Smooth muscle cell (in vitro differentiated cells): ENCODE data around the gene ATG9B. TPM values are rescaled to one million over a fixed set of nuclear protein-coding genes. Genes with fewer than 3 reads are reported as not detected.
A peak's percentile ranks its signal among the peaks of the same experiment; 100 is the strongest.

Source experiments
- DNase-seq: peaks from one replicate; lab custom pipeline; 2025; ENCODE audit not compliant: unreplicated experiment; lab: John Stamatoyannopoulos, UW
- H2AFZ ChIP-seq: fragments of 200-600 bp; sonication (generic); 2 replicates; pipeline ENCODE4 v1.6.0; 2016; ENCODE audit warnings: antibody characterized with exemption, low read depth, mild to moderate bottlenecking
- H3F3A ChIP-seq: fragments of 200-600 bp; sonication (generic); 2 replicates; pipeline ENCODE4 v1.6.0; 2017; ENCODE audit warnings: antibody characterized with exemption, low read depth
- H3K27ac ChIP-seq: fragments of 200-600 bp; sonication (generic); 2 replicates; pipeline ENCODE4 v1.5.1; 2016; ENCODE audit warnings: low read depth, mild to moderate bottlenecking
- H3K27me3 ChIP-seq: fragments of 200-600 bp; sonication (generic); 2 replicates; pipeline ENCODE4 v1.6.1; 2016; ENCODE audit warnings: low read depth, mild to moderate bottlenecking
- H3K36me3 ChIP-seq: fragments of 200-600 bp; sonication (generic); 2 replicates; pipeline ENCODE4 v1.5.1; 2016; ENCODE audit warnings: low read depth
- H3K4me1 ChIP-seq: fragments of 200-600 bp; sonication (generic); 2 replicates; pipeline ENCODE4 v1.5.1; 2016; ENCODE audit warnings: low read depth
- H3K4me2 ChIP-seq: fragments of 200-600 bp; sonication (generic); 2 replicates; pipeline ENCODE4 v1.6.0; 2016; ENCODE audit warnings: mild to moderate bottlenecking
- H3K4me3 ChIP-seq: fragments of 200-600 bp; sonication (generic); 2 replicates; pipeline ENCODE4 v1.5.1; 2016; ENCODE audit warnings: mild to moderate bottlenecking
- H3K79me2 ChIP-seq: fragments of 200-600 bp; sonication (generic); 2 replicates; pipeline ENCODE4 v1.6.0; 2016; ENCODE audit warnings: low read depth, mild to moderate bottlenecking
- H3K9ac ChIP-seq: fragments of 200-600 bp; sonication (generic); 2 replicates; pipeline ENCODE4 v1.6.0; 2016; ENCODE audit warnings: low read depth
- H3K9me3 ChIP-seq: fragments of 200-600 bp; sonication (generic); replicated peaks from 2 replicates; pipeline ENCODE4 v1.5.1; 2016; ENCODE audit warnings: low read depth
- H4K20me1 ChIP-seq: fragments of 200-600 bp; sonication (generic); 2 replicates; pipeline ENCODE4 v1.6.0; 2016; ENCODE audit warnings: low read depth
- WGBS: methylation state at CpG from one replicate; pipeline ENCODE4 v1.1.7; 2016; ENCODE audit warnings: low lambda C conversion rate; 5-methylcytosine and 5-hydroxymethylcytosine counted together
- polyA plus RNA-seq: library from polyadenylated mRNA; unstranded; fragments of >200 nt; fragmentation: Nextera tagmentation; extraction: Ambion mirVana; gene quantifications from 2 replicates; pipeline ENCODE4 v1.2.1, GENCODE V29; 2016
- total RNA-seq: library from RNA; depleted of rRNA; stranded (reverse); fragments of >200 nt; gene quantifications from 2 replicates; pipeline ENCODE4 v1.2.3, GENCODE V29; 2014
- TF ChIP-seq, protein P1 (sequence below): fragments of 200-600 bp; sonication (generic); IDR thresholded peaks from 2 replicates; pipeline ENCODE4 v1.5.1; 2017; ENCODE audit warnings: borderline replicate concordance, mild to moderate bottlenecking, antibody characterized with exemption; ENCODE audit not compliant: insufficient read depth, poor library complexity, severe bottlenecking

The ATG9B gene
- total and polyA plus RNA-seq, 2 experiments from 2014 or later: 2.6 to 6.5 TPM

DNA sequence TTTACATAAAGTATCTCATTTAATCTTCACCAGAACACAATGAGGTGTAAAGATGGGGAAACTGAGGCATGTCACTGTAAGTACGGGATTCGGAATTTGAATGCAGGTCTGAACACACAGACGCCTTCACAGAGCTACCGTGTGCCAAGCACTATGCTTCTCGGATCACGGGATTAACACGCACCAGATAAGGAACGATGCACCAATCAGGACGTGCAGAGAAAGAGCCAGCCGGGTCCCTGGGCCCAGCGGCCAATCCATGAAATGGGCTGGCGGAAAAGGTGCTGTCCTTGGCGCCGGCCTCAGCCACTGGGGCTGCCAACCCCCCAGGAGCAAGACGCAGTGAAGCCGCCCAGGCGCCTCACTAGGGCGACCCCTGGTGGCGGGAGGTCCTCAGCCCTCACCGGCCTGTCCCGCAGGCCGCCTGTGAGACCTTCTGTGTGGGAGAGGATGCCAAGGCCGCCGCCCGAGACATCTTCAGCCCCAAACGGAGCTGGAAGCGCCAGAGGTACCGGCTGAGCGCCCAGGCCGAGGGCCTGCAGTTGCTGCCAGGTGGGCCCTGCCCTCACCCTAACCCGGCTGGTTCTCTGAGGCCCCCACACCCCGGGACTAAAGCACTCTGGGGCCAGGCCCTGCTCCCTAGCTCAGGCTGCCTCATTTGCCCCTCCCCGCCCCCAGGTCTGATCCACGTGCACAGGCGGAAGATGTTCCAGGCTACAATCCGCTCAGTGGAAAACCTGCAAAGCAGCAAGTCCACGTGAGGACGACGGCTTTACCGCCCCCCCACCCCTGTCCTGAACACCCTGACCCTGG is 15.6 kb downstream of the ATG9B start:
- H3K9ac ChIP-seq: no peak overlapping the region
- H3K36me3 ChIP-seq: no peaks in the 10 kb centered on the region
- H3K9me3 ChIP-seq: no peaks in the 10 kb centered on the region
- H3K27ac ChIP-seq: no peak overlapping the region
- no peak for DNase-seq
- peaks cover 24% of the 10 kb centered on the region for H3K4me1 ChIP-seq
- H2AFZ ChIP-seq: no peak overlapping the region
- no peaks in the 10 kb centered on the region for H4K20me1 ChIP-seq
- peak overlapping the region; percentile 56 for H3K4me2 ChIP-seq
- no peaks in the 10 kb centered on the region for H3K27me3 ChIP-seq
- TF ChIP-seq, protein P1, sequence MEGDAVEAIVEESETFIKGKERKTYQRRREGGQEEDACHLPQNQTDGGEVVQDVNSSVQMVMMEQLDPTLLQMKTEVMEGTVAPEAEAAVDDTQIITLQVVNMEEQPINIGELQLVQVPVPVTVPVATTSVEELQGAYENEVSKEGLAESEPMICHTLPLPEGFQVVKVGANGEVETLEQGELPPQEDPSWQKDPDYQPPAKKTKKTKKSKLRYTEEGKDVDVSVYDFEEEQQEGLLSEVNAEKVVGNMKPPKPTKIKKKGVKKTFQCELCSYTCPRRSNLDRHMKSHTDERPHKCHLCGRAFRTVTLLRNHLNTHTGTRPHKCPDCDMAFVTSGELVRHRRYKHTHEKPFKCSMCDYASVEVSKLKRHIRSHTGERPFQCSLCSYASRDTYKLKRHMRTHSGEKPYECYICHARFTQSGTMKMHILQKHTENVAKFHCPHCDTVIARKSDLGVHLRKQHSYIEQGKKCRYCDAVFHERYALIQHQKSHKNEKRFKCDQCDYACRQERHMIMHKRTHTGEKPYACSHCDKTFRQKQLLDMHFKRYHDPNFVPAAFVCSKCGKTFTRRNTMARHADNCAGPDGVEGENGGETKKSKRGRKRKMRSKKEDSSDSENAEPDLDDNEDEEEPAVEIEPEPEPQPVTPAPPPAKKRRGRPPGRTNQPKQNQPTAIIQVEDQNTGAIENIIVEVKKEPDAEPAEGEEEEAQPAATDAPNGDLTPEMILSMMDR: peak; percentile 88
- no peaks in the 10 kb centered on the region for H3K79me2 ChIP-seq
- no peak overlapping the region for H3K4me3 ChIP-seq
- 35% methylated on average over 28 of the region's 40 CpGs for WGBS
- peaks cover 6% of the 10 kb centered on the region for H3F3A ChIP-seq

DNA sequence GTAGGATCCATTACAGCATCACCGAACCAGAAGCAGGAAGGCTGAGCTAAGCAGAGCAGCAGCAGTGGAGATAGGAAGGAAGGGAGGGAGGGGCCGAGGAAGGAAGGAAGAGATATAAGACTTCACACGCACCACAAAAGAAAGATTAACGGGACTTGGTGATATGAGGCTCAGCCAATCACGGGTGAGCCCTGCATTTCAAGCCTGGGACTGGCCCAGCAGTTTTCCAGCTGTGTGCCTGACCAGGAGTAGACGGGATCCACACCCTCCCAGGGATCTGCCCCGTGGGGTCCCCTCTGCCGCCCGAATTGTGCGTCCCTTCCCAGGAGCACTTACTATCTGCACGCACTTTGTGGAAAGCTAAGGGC is 16.2 kb downstream of the ATG9B start:
- 39% methylated on average over 11 of the region's 11 CpGs for WGBS
- peak overlapping the region; percentile 56 for H3K4me2 ChIP-seq
- TF ChIP-seq, protein P1: no peak
- H3K9ac ChIP-seq: no peak overlapping the region
- DNase-seq: no peak
- H3K36me3 ChIP-seq: no peaks in the 10 kb centered on the region
- H3K4me1 ChIP-seq: peaks cover 24% of the 10 kb centered on the region
- no peaks in the 10 kb centered on the region for H3K79me2 ChIP-seq
- no peaks in the 10 kb centered on the region for H3K9me3 ChIP-seq
- no peaks in the 10 kb centered on the region for H4K20me1 ChIP-seq
- no peak overlapping the region for H3K4me3 ChIP-seq
- H3K27me3 ChIP-seq: no peaks in the 10 kb centered on the region
- H3F3A ChIP-seq: peaks cover 6% of the 10 kb centered on the region
- H2AFZ ChIP-seq: no peak overlapping the region
- no peak overlapping the region for H3K27ac ChIP-seq

DNA sequence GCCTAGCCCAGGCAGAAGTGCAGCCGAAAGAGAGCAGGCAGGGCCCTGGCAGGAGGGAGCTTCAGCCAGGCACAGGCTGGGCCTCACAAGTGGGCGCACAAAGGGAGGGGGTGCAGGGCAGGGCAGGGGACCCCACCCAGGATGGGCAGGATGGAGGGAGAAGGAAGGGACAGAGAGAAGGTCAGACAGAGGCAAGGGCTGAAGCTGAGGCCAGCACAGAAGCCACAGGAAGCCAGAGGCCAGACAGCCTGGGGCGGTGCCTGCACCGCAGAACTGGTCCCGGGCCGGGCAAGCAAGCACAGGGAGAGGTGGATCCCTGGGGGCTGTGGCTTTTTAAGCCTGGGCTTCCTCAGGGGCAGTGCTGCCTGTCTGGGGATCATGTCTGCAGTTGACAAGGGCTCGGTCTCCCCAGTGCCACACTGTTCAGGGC is 16.8 kb downstream of the ATG9B start:
- peak overlapping the region; percentile 56 for H3K4me2 ChIP-seq
- H3K4me3 ChIP-seq: no peak overlapping the region
- peaks cover 24% of the 10 kb centered on the region for H3K4me1 ChIP-seq
- H3K9me3 ChIP-seq: no peaks in the 10 kb centered on the region
- H3K9ac ChIP-seq: no peak overlapping the region
- no peak overlapping the region for H2AFZ ChIP-seq
- 42% methylated on average over 7 of the region's 7 CpGs for WGBS
- no peaks in the 10 kb centered on the region for H3K27me3 ChIP-seq
- DNase-seq: no peak
- no peaks in the 10 kb centered on the region for H4K20me1 ChIP-seq
- H3K79me2 ChIP-seq: no peaks in the 10 kb centered on the region
- H3K27ac ChIP-seq: no peak overlapping the region
- TF ChIP-seq, protein P1: no peak
- no peaks in the 10 kb centered on the region for H3K36me3 ChIP-seq
- H3F3A ChIP-seq: peaks cover 6% of the 10 kb centered on the region
